ENCODE measurements around the gene UTS2B.

The UTS2B gene

DNA sequence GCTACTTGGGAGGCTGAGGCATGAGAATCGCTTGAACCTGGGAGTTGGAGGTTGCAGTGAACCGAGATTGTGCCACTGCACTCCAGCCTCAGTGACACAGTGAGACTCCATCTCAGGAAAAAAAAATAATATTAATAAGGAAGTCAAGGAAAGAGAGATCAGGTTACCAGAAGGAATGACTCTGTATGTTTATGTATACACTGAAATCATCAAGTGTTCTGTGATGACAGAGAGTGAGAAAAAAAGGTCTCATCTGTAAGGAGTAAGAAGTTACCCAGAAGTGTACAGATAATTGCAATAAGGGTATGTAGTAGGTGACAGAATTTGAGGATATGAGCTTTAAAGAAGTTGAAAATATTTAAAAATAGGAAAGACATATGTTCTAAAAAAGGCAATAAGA lies 5.4 kb downstream of the UTS2B start:
- no peaks in the 10 kb centered on the region for H3K27me3 ChIP-seq (ENCODE audit: insufficient read depth, low read length)
- H3K27ac ChIP-seq (ENCODE audit: low read depth, low read length), result no peak overlapping the region
- no peak overlapping the region for H3K4me3 ChIP-seq (ENCODE audit: low read depth, low read length)
- H3K79me2 ChIP-seq (ENCODE audit: control insufficient read depth, insufficient read depth, low read length, unreplicated experiment), result peaks cover 6% of the 10 kb centered on the region
- no peak overlapping the region for H2AFZ ChIP-seq (ENCODE audit: low read length, unreplicated experiment)
- H3K4me1 ChIP-seq (ENCODE audit: control insufficient read depth, insufficient read depth, low read length, unreplicated experiment), result peaks cover 14% of the 10 kb centered on the region
- no peaks in the 10 kb centered on the region for H3K36me3 ChIP-seq (ENCODE audit: insufficient read depth, low read length)

DNA sequence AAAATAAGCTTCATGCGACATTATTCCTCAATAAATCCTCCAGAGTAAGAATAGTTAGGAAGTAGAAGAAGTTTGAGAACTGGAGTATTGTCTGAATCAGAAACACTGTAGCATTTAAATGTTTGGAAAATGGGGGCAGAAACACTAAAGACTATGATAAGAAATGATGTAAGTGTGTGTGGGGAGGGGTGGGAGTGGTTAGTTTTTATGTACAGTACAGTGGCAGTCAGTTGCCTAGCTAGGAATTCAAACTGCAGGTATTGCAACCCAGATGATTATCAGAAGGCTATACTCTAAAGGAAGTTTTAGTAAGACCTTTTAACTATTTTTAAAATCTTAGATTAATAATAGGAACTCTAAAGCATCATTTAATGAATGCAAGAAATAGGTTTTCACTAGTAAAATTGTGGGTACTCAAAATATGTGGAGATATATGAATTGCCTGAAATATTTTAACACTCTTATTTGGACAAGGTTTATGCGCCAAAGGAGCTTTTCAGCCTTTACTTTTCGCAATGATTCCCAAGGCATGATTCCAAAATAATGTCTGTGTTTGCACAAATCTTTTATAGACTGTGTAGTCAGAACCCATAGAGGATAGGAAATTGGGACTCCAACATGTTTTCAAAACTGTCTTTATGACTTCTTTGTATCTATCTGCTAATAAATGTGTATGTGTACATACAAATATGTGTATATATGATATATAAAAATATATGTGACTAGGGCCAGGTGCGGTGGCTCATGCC lies 9.1 kb downstream of the UTS2B start:
- H3K79me2 ChIP-seq (ENCODE audit: control insufficient read depth, insufficient read depth, low read length, unreplicated experiment), result no peaks in the 10 kb centered on the region
- no peak overlapping the region for H2AFZ ChIP-seq (ENCODE audit: low read length, unreplicated experiment)
- no peak overlapping the region for H3K27ac ChIP-seq (ENCODE audit: low read depth, low read length)
- no peak overlapping the region for H3K4me3 ChIP-seq (ENCODE audit: low read depth, low read length)
- no peaks in the 10 kb centered on the region for H3K36me3 ChIP-seq (ENCODE audit: insufficient read depth, low read length)
- H3K27me3 ChIP-seq (ENCODE audit: insufficient read depth, low read length), result no peaks in the 10 kb centered on the region
- H3K4me1 ChIP-seq (ENCODE audit: control insufficient read depth, insufficient read depth, low read length, unreplicated experiment), result no peaks in the 10 kb centered on the region

DNA sequence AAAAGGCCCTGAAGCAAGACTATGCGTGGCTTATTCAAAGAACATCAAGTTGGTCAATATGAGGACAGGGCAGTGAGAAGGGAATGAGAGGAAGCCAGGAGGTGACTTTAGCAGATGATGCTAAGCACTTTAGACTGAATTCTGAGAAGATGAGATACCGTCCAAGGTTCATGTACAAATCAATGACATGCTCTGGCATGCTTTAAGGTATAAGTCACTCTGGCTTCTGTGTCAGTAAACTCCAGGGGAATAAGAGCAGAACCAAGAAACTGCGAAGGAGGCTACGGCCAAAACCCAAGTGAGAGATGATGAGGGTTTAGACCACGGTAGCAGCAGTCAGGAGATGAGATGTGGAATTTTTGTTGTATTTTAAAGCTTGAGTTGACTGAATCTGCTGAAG lies 10.0 kb downstream of the UTS2B start:
- Histone ChIP-seq H3K27ac (ENCODE audit: low read depth, low read length) (no peak overlapping the region), H3K4me1 (ENCODE audit: control insufficient read depth, insufficient read depth, low read length, unreplicated experiment) (no peaks in the 10 kb centered on the region), H3K36me3 (ENCODE audit: insufficient read depth, low read length) (no peaks in the 10 kb centered on the region)

DNA sequence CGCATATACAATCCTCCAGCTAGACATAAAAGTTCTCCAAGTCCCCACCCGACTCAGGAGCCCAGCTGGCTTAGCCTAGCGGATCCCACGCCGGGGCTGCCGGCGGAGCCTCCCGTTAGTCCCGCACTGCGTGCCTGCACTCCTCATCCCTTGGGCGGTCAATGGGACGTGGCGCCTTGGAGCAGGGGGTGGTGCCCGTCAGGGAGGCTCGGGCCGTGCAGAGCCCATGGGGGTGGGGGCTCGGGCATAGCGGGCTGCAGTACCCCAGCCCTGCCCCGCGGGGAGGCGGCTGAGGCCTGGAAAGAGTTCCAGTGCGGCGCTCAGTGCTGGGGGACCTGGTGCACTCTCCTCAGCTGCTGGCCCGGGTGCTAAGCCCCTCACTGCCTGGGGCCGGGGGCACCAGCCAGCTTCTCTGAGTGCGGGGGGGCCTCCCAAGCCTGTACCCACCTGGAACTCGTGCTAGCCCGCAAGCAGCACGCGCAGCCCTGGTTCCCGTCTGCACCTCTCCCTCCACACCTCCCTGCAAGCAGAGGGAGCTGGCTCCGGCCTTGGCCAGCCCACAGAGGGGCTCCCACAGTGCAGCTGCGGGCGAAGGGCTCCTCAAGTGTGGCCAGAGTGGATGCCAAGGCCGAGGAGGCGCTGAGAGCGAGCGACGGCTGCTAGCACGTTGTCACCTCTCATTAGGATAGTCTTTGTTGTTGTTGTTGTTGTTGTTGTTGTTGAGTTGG lies 13.3 kb downstream of the UTS2B start:
- no peaks in the 10 kb centered on the region for H3K27me3 ChIP-seq (ENCODE audit: insufficient read depth, low read length)
- H3K27ac ChIP-seq (ENCODE audit: low read depth, low read length), result no peak overlapping the region
- no peaks in the 10 kb centered on the region for H3K36me3 ChIP-seq (ENCODE audit: insufficient read depth, low read length)
- H3K4me3 ChIP-seq (ENCODE audit: low read depth, low read length), result no peak overlapping the region
- no peaks in the 10 kb centered on the region for H3K4me1 ChIP-seq (ENCODE audit: control insufficient read depth, insufficient read depth, low read length, unreplicated experiment)
- H3K79me2 ChIP-seq (ENCODE audit: control insufficient read depth, insufficient read depth, low read length, unreplicated experiment), result no peaks in the 10 kb centered on the region
- H2AFZ ChIP-seq (ENCODE audit: low read length, unreplicated experiment), result no peak overlapping the region

More for the DNA sequence above, 10.0 kb downstream of the UTS2B start:
- H3K4me3 ChIP-seq (ENCODE audit: low read depth, low read length), result no peak overlapping the region
- no peak overlapping the region for H2AFZ ChIP-seq (ENCODE audit: low read length, unreplicated experiment)
- no peaks in the 10 kb centered on the region for H3K79me2 ChIP-seq (ENCODE audit: control insufficient read depth, insufficient read depth, low read length, unreplicated experiment)
- no peaks in the 10 kb centered on the region for H3K27me3 ChIP-seq (ENCODE audit: insufficient read depth, low read length)

DNA sequence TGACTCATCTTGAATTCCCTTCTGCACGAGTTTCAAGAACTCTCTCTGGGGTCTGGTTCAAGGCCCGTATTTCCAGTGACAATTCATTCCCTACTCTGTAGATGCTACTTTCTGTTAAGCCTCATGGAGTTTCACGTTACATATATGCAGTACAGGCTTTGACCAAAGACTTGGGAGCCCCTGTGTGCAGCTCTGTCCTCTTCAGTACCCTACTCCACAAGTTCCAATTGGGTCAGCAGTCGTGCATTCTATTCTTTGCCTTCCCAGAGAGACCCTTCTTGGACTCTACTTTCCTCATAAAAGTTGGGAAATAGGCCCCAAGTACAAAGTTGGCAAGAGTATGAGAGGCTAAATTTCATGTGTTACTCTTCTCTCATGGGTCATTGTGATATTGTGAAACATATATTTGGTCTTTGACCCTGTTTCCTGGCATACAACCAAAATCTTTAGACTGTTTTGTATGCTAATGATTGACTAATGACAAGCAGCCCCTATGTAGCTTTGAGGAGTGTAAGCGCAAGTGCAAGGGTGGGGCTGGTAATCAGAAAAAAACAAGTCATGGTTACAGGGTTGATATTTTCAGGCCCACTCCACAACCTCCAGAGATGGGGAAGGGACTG lies 16.1 kb downstream of the UTS2B start:
- no peaks in the 10 kb centered on the region for H3K27me3 ChIP-seq (ENCODE audit: insufficient read depth, low read length)
- H2AFZ ChIP-seq (ENCODE audit: low read length, unreplicated experiment), result no peak overlapping the region
- no peak overlapping the region for H3K27ac ChIP-seq (ENCODE audit: low read depth, low read length)
- no peaks in the 10 kb centered on the region for H3K79me2 ChIP-seq (ENCODE audit: control insufficient read depth, insufficient read depth, low read length, unreplicated experiment)
- H3K4me1 ChIP-seq (ENCODE audit: control insufficient read depth, insufficient read depth, low read length, unreplicated experiment), result no peaks in the 10 kb centered on the region
- H3K36me3 ChIP-seq (ENCODE audit: insufficient read depth, low read length), result no peaks in the 10 kb centered on the region
- no peak overlapping the region for H3K4me3 ChIP-seq (ENCODE audit: low read depth, low read length)

DNA sequence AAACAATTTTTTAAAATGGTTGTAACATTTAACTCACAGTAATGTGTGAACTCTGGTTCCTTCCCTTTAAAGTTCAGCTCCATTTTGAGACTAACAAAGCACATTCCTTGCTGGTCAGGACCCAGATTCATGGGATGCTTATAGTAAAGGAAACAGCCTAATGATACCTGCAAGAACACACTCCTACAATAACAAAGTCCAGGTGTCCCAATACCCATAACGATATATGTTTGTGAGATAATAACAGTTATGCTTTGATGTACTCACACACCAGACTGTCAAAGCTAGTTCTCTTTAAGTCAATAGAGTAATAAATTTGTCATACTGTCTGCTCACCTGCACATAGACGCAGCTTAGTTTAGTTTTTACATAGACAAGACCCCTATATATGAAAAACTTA lies 17.0 kb downstream of the UTS2B start:
- H3K27me3 ChIP-seq (ENCODE audit: insufficient read depth, low read length), result no peaks in the 10 kb centered on the region
- H2AFZ ChIP-seq (ENCODE audit: low read length, unreplicated experiment), result no peak overlapping the region
- H3K36me3 ChIP-seq (ENCODE audit: insufficient read depth, low read length), result no peaks in the 10 kb centered on the region
- no peaks in the 10 kb centered on the region for H3K4me1 ChIP-seq (ENCODE audit: control insufficient read depth, insufficient read depth, low read length, unreplicated experiment)
- no peaks in the 10 kb centered on the region for H3K79me2 ChIP-seq (ENCODE audit: control insufficient read depth, insufficient read depth, low read length, unreplicated experiment)
- H3K4me3 ChIP-seq (ENCODE audit: low read depth, low read length), result no peak overlapping the region
- no peak overlapping the region for H3K27ac ChIP-seq (ENCODE audit: low read depth, low read length)

DNA sequence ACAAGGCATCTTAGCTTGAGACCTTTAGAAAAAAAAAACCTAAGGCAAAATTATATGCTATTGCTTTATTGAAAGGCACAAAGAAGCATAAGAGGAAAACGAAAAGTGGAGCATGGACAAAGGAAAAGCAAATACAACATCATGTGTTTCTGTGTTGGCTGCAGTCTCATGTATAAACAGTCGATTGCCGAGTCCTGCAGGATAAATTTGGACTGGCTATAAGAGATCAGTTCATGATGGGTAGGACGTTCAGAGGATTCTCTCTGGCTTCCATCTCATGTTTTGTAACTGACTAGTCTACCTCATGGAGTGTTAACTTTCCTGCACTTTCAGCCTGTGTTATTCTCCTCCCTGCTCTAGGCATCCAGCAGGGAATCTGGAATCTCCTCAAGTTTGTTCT lies 23.0 kb downstream of the UTS2B start:
- Histone ChIP-seq H3K36me3 (ENCODE audit: insufficient read depth, low read length) (no peaks in the 10 kb centered on the region), H3K4me3 (ENCODE audit: low read depth, low read length) (no peak overlapping the region), H3K4me1 (ENCODE audit: control insufficient read depth, insufficient read depth, low read length, unreplicated experiment) (no peaks in the 10 kb centered on the region), H3K27me3 (ENCODE audit: insufficient read depth, low read length) (no peaks in the 10 kb centered on the region), H3K27ac (ENCODE audit: low read depth, low read length) (no peak overlapping the region), H3K79me2 (ENCODE audit: control insufficient read depth, insufficient read depth, low read length, unreplicated experiment) (no peaks in the 10 kb centered on the region), H2AFZ (ENCODE audit: low read length, unreplicated experiment) (no peak overlapping the region)

DNA sequence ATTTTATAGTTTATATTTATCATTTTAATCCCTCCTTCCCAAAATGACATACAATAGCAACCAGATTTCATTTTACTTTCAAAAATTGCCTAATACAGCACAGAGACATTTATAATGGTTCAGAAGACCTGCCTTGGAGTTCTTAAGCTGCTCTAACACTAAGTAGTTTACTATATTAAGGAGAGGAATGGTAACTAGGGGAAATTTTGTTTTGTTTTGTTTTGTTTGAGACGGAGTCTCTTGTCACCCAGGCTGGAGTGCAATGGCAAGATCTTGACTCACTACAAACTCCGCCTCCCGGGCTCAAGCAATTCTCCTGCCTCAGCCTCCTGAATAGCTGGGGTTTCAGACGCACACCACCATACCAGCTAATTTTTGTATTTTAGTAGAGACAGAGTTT lies 23.9 kb downstream of the UTS2B start:
- H3K4me3 ChIP-seq (ENCODE audit: low read depth, low read length), result no peak overlapping the region
- H3K27ac ChIP-seq (ENCODE audit: low read depth, low read length), result no peak overlapping the region
- H3K4me1 ChIP-seq (ENCODE audit: control insufficient read depth, insufficient read depth, low read length, unreplicated experiment), result no peaks in the 10 kb centered on the region
- no peaks in the 10 kb centered on the region for H3K27me3 ChIP-seq (ENCODE audit: insufficient read depth, low read length)
- no peak overlapping the region for H2AFZ ChIP-seq (ENCODE audit: low read length, unreplicated experiment)
- H3K36me3 ChIP-seq (ENCODE audit: insufficient read depth, low read length), result no peaks in the 10 kb centered on the region
- H3K79me2 ChIP-seq (ENCODE audit: control insufficient read depth, insufficient read depth, low read length, unreplicated experiment), result no peaks in the 10 kb centered on the region

DNA sequence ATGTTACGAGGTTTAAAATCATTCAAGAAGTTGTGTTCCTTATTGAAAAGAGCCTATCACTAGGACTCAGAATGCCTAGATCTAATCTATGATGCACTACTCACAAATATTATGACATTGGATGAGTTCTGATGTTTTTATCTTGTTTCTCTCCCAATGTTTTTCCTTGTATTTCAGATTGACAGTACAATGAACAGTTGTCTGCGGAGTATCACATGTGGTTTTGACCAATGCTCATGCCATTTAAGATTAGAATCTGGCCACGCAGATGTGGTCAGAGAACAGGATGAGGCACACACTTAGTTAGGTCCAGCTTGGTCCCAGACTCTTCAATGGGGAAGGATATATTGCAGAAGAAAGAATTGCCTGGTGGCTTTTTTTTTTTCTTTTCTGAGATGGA lies 26.7 kb downstream of the UTS2B start:
- no peaks in the 10 kb centered on the region for H3K27me3 ChIP-seq (ENCODE audit: insufficient read depth, low read length)
- no peak overlapping the region for H3K27ac ChIP-seq (ENCODE audit: low read depth, low read length)
- H3K79me2 ChIP-seq (ENCODE audit: control insufficient read depth, insufficient read depth, low read length, unreplicated experiment), result no peaks in the 10 kb centered on the region
- H3K4me3 ChIP-seq (ENCODE audit: low read depth, low read length), result no peak overlapping the region
- no peaks in the 10 kb centered on the region for H3K36me3 ChIP-seq (ENCODE audit: insufficient read depth, low read length)
- no peaks in the 10 kb centered on the region for H3K4me1 ChIP-seq (ENCODE audit: control insufficient read depth, insufficient read depth, low read length, unreplicated experiment)
- no peak overlapping the region for H2AFZ ChIP-seq (ENCODE audit: low read length, unreplicated experiment)

DNA sequence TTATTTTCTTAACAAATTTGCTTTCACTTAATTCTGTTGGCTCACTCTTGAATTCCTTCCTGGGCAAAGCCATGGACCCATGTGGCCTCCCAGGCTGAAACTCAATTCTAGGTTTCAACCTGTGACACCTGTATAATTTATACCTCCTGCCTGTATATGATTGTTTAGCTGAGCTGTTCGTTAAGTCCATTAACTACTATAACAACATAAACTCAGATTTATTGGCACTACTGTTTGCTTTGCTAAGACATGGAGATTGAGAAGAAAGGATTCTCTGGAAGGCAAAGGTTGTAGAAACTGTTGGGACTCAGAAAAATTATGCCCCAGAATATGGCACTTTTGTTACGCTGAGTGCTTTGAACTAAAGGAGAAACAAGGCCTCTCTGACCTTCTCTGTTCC lies 27.9 kb downstream of the UTS2B start:
- Histone ChIP-seq H3K27ac (ENCODE audit: low read depth, low read length) (no peak overlapping the region), H3K27me3 (ENCODE audit: insufficient read depth, low read length) (no peaks in the 10 kb centered on the region), H3K4me3 (ENCODE audit: low read depth, low read length) (no peak overlapping the region), H3K36me3 (ENCODE audit: insufficient read depth, low read length) (no peaks in the 10 kb centered on the region), H2AFZ (ENCODE audit: low read length, unreplicated experiment) (no peak overlapping the region), H3K79me2 (ENCODE audit: control insufficient read depth, insufficient read depth, low read length, unreplicated experiment) (no peaks in the 10 kb centered on the region), H3K4me1 (ENCODE audit: control insufficient read depth, insufficient read depth, low read length, unreplicated experiment) (no peaks in the 10 kb centered on the region)
